ENCODE measurements around the gene ANKFY1.
"Not testable (repeated sequence)": the region's sequence is repeated elsewhere in the genome, so short reads cannot be mapped to it uniquely, and the experiment has no call there.

The ANKFY1 gene

DNA sequence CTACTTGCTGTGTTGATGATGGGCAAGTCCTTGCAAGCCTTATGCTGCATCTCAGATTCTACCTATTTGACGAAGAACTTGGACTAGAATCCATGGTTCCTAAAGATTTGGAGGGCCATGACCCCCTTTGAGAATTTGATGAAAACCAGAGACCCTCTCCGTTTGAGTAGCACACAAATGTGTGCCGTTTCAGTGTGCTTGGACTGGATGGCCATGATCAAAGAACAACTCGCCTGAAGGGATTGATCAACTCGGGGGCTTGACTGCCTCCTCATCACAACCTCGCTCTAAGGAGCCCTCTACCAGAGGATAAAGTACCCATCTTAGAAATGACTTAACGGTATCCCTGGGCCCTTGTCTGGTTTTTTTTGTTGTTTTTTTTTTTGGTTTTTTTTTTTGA lies 2.8 kb upstream of the ANKFY1 start:
- DNase-seq (ENCODE audit: low read depth): no peak
- no peak overlapping the region for H3K4me3 ChIP-seq (ENCODE audit: low read depth, low read length)

DNA sequence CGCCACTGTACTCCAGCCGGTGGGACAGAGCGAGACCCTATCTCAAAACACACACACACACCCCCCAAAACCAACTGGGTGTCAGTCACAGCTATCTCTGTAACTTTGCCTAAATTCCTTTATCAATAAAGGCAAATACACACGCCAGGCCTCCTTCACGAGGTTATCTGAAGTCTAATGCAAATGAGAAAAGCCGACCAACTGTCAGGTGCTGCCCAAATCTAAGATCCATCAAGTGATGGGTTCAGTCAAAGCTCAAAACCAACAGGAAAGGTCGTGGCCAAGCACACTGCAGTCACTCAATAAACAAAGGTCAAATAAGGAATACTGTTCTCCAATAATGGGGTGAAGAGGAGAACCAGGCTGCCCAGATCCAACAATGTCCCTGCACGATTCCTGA lies 1.1 kb downstream of the ANKFY1 start:
- DNase-seq (ENCODE audit: low read depth): no peak
- H3K4me3 ChIP-seq (ENCODE audit: low read depth, low read length): peak overlapping the region; percentile 82

DNA sequence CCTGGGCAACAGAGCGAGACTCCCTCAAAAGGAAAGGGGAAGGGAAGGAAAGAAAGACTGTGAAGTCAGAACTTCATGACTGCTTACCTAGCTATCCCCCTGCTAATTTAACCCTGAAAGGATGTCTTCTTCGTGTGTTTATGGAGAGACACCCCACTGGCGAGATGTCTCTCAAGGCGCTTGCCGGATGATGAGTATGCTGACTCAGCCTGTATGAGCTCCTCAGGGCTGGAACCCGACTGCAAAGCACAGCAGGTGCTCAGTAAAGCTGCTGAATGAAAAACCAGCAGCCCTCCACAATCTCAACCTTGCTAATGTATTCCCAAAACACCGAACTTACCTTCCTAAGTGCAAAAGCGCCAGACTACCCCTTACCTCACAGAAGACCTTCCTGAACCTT lies 2.3 kb downstream of the ANKFY1 start:
- DNase-seq (ENCODE audit: low read depth): no peak
- H3K4me3 ChIP-seq (ENCODE audit: low read depth, low read length): no peak overlapping the region

DNA sequence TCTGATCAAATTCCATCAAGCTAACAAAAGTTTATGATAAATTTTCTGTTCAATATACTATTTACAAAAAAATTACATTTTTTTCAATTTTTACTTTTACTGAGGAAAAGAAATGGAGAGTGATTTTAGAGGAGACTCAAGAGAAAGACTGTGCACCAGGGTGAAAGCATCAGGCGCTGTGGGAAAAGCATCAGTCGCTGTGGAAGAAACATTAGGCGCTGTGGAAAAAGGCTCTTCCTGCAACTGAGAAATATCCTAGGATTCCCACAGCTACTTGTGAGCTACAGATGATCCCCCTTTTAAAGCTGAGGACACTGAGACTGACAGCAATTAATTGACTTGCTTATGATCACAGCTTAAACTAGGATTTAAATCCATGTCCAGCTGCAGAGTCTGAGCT lies 4.9 kb downstream of the ANKFY1 start:
- DNase-seq (ENCODE audit: low read depth): no peak

DNA sequence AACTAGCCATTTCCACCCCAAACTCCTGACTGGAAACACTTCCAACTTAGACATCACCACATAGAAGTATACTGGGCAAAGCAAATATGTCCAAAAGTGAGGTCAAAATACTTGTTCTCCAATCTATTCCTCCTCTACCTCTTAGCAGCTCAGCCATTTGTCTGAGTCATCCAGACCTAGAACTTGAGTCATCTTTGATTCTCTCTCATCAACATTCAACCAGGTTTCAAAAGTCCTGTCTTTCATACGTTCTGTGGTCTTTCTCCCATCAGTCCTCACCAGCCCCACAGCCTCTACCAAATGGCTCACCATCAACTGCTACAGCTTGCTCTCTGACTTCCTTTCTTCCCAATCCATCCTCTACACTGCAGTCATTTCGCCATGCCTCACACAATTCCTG lies 6.8 kb downstream of the ANKFY1 start:
- DNase-seq (ENCODE audit: low read depth): no peak
- no peak overlapping the region for H3K4me3 ChIP-seq (ENCODE audit: low read depth, low read length)

More for the DNA sequence above, 4.9 kb downstream of the ANKFY1 start:
- H3K4me3 ChIP-seq (ENCODE audit: low read depth, low read length): no peak overlapping the region

DNA sequence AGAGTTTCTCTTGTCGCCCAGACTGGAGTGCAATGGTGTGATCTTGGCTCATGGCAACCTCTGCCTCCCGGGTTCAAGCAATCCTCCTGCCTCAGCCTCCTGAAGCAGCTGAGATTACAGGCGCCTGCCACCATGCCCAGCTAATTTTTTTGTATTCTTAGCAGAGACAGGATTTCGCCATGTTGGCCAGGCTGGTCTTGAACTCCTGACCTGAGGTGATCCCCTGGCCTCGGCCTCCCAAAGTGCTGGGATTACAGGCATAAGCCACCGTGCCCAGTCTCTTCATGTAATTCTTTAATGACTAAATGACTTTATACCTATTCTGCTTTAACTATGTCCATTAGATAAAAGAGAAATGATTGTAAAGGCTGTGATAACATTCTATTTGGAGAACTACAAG lies 8.5 kb downstream of the ANKFY1 start:
- H3K4me3 ChIP-seq (ENCODE audit: low read depth, low read length); DNase-seq (ENCODE audit: low read depth): not testable (repeated sequence)

DNA sequence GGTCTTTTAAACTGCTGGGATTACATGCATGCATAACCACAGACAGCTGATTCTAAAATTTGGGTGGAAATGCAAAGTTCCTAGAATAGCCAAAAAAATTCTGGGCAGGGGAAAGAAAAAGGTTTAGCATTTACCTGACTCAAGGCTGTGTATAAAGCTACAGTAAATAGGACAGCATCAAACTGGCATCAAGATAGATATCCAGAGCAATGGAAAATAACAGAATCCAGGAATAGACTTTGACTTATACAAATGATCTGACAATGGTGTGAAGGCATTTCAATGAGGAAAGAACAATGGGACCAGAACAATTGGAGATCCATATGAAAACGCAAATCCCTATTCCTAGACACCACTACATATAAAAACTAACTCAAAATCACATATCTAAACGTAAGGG lies 12.9 kb downstream of the ANKFY1 start:
- DNase-seq (ENCODE audit: low read depth): no peak

DNA sequence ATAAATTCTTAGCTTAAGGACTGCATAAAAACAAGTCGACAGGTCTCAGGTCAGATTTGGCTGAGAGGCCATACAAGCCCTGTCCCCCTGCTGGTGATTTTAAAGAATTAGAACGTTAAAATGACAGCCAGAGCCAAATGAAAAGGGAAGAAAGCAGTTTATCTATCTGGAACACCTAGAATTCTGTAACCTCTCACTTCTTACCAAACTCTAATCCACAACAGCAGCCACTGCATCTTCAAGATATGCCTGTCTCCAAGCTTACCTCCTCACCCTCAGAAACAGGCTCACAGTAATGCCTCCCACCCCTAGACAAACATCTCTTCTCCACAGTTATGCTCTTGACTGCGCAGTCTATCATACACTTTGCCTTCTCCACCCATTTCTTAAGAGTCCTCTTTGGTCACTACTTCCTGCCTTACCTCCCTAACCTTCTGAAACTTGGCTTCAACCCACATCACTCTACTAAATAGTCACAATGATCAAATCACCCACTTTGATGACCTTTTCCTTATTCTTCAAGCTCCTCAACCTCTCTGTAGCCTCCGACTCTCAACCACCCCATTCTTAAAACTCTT lies 14.2 kb downstream of the ANKFY1 start:
- DNase-seq (ENCODE audit: low read depth): no peak
- H3K4me3 ChIP-seq (ENCODE audit: low read depth, low read length): no peak overlapping the region

More for the DNA sequence above, 12.9 kb downstream of the ANKFY1 start:
- no peak overlapping the region for H3K4me3 ChIP-seq (ENCODE audit: low read depth, low read length)

DNA sequence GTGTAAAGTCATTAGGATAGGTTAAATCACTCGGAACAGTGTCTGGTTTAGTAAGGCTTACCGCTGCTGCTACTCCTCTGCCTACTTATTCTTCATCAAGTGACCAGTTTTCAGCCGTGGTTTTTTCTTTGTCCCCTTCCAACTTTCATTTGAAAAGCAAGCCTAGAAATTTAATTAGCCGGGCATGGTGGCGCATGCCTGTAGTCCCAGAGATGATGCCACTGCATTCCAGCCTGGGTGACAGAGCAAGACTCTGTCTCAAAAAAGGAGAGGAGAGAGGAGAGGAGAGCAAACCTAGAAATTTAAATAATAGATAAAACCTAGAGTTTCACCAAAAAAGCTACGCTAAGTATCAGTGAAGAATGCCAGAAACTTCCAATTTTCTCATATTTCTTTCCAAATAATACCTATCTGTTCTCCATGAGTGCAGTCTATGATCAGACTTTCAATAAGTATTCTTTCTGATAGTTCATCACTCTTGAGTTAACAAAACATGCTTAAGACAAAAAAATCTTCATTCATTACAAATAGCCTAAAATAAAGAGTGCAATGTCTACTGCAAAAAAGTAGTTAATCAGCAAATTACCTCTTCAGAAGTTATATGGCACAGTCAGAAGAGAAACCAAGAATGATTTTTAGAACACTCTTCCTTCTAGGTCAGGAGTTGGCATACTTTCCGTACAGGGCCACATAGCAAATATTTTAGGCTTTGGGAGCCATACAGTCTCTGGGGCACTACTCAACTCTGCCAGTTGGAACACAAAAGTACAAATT lies 15.1 kb downstream of the ANKFY1 start:
- H3K4me3 ChIP-seq (ENCODE audit: low read depth, low read length): no peak overlapping the region

DNA sequence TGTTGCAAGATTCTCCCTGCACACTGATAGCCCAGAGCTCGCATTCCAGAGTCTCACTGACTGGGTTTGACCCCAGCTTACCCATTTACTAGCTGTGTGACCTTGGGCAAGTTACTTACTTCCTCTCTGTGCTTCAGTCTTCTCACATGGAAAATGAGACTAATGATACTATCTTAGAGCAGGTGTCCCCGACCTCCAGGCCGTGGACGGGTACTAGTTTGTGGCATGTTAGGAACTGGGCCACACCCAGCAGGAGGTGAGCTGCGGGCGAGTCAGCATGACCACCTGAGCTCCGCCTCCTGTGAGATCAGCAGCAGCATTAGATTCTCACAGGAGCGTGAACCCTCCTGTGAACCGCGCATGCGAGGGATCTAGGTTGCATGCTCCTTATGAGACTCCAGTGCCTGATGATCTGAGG lies 15.8 kb downstream of the ANKFY1 start:
- H3K4me3 ChIP-seq (ENCODE audit: low read depth, low read length): no peak overlapping the region
- DNase-seq (ENCODE audit: low read depth): no peak

More for the DNA sequence above, 15.1 kb downstream of the ANKFY1 start:
- DNase-seq (ENCODE audit: low read depth): no peak

DNA sequence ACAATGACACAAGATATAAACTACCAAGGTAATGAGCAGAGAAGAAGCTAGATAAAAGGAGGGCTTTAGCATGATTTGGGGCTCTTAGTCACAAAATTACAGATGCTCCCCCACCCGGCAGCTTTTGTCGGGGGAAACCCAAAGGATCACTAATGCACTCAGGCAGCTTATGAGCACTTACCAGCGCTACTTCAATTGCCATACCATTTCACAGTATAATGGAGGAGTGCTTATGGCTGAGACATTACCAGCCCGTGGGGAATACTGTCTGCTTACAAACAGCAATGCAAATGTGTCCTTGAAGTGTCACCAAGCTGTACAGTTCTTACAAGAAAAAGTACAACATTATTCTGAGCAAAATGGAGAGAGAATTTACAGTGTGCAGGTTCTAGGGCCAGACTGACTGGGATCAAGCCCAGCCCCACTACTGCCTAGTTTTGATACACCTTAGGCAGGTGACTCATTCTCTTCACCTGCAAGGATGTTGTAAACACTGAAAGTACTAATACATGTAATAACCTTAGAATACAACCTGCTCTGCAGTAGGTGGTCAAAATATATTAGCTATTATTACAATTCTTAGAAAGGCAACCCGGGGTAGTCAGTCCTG lies 16.3 kb downstream of the ANKFY1 start:
- H3K4me3 ChIP-seq (ENCODE audit: low read depth, low read length): no peak overlapping the region
- no peak for DNase-seq (ENCODE audit: low read depth)

DNA sequence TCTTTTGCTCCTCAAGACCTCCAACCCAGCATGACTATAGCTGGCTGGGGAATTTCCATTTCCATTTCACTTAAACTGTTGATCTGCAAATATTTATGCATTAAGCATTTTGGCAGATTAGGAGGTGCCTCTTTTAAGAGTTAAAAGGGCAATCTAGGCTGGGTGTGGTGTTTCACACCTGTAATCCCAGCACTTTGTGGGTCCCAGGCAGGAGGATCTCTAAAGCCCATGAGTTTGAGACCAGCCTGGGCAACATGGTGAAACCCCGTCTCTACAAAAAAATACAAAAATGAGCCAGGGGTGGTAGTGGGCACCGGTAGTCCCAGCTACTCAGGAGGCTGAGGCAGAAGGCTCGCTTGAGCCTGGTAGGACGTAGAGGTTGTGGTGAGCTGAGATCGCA lies 17.1 kb downstream of the ANKFY1 start:
- no peak overlapping the region for H3K4me3 ChIP-seq (ENCODE audit: low read depth, low read length)
- no peak for DNase-seq (ENCODE audit: low read depth)

DNA sequence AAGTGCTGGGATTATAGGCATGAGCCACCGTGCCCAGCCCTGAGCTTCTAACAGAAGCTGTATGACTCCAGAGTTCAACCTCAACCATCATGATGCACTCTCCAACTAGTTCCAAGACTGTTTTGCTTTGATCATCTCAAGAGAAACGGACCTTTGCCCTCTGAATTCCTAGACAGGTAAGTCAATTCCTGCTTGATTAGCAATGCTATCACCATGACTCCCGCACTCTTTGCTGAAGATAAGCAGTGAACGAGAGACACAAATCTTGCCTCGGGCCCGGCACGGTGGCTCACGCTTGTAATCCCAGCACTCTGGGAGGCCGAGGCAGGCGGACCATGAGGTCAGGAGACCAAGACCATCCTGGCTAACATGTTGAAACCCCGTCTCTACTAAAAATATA lies 22.2 kb downstream of the ANKFY1 start:
- H3K4me3 ChIP-seq (ENCODE audit: low read depth, low read length): no peak overlapping the region
- DNase-seq (ENCODE audit: low read depth): no peak

DNA sequence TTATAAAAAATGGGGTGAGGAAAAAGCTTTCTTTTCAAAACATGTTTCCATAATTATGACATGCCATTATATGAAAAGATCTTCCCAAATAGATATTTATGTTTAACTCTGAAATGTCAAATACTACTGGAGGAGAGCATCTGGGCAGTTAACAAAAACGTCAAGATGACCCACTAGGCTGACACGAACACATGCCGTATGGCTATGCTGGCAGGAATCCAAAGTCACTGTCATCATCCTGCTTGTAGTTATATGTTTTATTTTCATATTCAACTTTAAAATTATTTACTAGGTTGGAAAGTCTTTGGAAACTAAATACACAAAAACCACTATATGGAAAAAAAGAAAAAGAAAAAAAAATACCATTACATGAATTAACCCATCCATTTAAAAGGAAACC lies 27.3 kb downstream of the ANKFY1 start:
- H3K4me3 ChIP-seq (ENCODE audit: low read depth, low read length): no peak overlapping the region
- DNase-seq (ENCODE audit: low read depth): no peak

DNA sequence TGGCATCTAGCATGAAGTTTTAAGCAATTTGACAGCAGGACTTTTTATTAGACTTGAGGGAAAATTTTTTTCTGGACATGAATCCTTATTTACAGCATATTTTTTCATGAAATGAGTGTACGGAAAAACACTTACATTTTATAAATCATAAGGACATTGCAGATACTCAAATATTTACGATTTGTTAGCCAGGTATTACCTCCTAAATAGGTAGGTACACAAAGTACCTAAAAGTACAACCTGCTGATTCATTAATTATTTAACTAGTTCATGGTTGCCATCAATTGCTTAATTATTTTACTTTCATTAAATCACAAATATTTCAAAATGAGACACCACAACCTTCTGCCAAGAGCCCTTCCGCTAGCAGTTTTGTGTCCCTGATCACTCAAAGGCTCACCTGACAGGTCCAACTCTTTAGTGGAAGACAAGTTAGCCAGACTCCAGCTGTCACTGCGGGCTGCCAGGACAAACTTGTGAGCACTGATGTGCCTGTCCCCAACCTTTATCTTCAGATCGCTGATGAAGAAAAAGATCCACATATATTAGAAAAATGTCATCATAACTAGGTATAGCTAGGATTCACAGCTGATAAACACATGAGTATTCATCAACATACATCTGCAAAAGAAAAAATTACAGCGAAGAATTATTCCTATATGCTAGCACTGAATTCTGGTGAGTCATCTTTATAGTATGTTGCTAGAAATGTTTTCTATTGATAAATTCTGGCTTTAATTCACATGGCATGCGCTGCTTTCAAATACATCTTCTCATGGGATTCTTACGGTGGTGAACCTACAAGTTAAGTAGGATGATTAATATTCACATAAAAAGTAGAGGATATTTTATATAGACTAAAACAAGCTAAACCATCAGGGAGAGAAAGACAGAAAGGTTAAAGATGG lies 28.2 kb downstream of the ANKFY1 start:
- H3K4me3 ChIP-seq (ENCODE audit: low read depth, low read length): no peak overlapping the region
- no peak for DNase-seq (ENCODE audit: low read depth)

DNA sequence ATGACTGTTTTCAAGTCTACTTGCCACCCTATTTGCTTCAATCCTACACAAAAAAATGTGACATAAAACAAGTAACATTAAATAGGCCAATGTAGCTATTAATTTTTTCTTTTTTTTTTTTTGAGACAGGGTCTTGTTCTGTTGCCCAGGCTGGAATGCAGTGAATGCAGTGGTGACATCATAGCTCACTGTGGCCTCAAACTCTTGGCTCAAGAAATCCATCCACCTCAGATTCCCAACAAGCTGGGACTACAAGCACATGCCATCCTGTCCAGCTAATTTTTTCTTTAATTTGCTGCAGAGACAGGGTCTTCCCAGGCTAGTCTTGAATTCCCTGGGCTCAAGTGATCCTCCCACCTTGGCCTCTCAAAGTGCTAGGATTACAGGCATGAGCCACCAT lies 29.4 kb downstream of the ANKFY1 start:
- H3K4me3 ChIP-seq (ENCODE audit: low read depth, low read length): no peak overlapping the region
- no peak for DNase-seq (ENCODE audit: low read depth)

DNA sequence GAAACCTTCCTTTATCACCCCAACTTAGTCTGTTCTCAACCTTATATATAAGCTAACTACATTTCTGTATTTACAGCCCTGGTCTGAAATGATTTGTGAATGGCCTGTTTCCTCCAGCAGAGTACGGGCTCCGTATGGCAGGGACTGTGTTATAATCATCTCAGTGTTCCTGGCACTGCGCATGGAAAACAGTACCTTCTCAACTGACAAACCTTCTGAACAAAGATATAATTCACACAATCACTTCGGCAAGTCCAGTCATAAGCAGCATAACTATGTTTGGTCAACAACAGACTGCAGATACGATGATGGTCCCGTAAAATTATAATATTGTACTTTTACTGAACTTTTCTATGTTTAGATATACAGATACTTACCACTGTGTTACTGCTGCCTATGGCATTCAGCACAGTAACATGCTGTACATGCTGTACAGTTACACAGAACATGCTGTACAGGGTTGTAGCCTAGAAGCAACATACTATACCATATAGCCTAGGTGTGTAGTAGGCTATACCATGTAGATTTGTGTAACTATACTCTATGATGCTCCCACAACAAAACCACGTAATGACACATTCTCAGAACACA lies 30.0 kb downstream of the ANKFY1 start:
- no peak overlapping the region for H3K4me3 ChIP-seq (ENCODE audit: low read depth, low read length)
- DNase-seq (ENCODE audit: low read depth): no peak

DNA sequence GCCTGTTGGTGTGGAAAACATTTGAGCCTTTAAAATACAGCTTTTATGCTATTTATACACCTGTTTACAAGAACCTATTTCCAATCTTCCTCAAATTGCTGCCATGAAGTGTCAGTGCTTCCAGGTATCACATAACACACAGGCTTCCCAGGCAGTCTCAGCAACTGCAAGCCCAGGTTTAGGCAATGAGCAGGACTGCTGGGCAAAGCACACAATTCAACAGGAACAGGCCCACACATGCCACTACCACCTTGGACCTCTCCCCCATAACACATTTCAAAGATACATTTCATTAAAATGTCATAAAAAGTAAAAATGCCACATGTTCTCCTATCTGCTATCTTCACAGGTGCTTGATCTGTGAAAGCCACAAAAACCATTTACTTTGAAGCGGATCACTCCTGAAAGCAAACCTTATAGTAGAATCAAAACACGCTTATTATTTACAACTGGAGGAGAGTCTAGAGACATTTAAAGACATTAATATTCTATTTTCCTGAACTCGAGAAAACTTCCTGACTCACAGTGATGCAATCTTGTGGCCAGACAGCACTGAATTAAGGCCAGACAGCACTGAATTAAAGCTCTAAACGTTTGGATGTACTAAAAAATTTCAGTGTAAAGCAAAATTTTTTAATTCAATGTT lies 31.5 kb downstream of the ANKFY1 start:
- DNase-seq (ENCODE audit: low read depth): no peak
- H3K4me3 ChIP-seq (ENCODE audit: low read depth, low read length): no peak overlapping the region
